ENCODE data around the gene SERPINI1. TPM values are rescaled to one million over a fixed set of nuclear protein-coding genes. Genes with fewer than 3 reads are reported as not detected.

SERPINI1 gene
- total RNA-seq, 1 donor from 2014 or later: 66.2 TPM

GRCh38 chr3:167743799-167744198 lies 8.3 kb downstream of the SERPINI1 start:
- H3K4me1 Mint-ChIP-seq (ENCODE audit: low read depth, unreplicated experiment): peaks cover 11% of the 10 kb centered on the region
- no peak for DNase-seq
- H3K4me3 Mint-ChIP-seq (ENCODE audit: unreplicated experiment): no peak overlapping the region
- H3K27me3 Mint-ChIP-seq (ENCODE audit: unreplicated experiment): no peaks in the 10 kb centered on the region
- no peak for TF ChIP-seq CTCF (IDR thresholded peaks at IDR 0.05; ENCODE audit: partially characterized antibody, unreplicated experiment)
- H3K27ac Mint-ChIP-seq (ENCODE audit: unreplicated experiment): no peak overlapping the region
- H3K9me3 Mint-ChIP-seq (ENCODE audit: unreplicated experiment): no peaks in the 10 kb centered on the region
- no peaks in the 10 kb centered on the region for H3K36me3 Mint-ChIP-seq (ENCODE audit: unreplicated experiment)

GRCh38 chr3:167749209-167749608 lies 13.7 kb downstream of the SERPINI1 start:
- DNase-seq: no peak
- TF ChIP-seq CTCF (IDR thresholded peaks at IDR 0.05; ENCODE audit: partially characterized antibody, unreplicated experiment): no peak
- Mint-ChIP-seq H3K4me1 (ENCODE audit: low read depth, unreplicated experiment) (no peaks in the 10 kb centered on the region), H3K4me3 (ENCODE audit: unreplicated experiment) (no peak overlapping the region), H3K9me3 (ENCODE audit: unreplicated experiment) (no peaks in the 10 kb centered on the region), H3K27me3 (ENCODE audit: unreplicated experiment) (no peaks in the 10 kb centered on the region), H3K27ac (ENCODE audit: unreplicated experiment) (no peak overlapping the region), H3K36me3 (ENCODE audit: unreplicated experiment) (no peaks in the 10 kb centered on the region)

GRCh38 chr3:167749728-167750127 lies 14.2 kb downstream of the SERPINI1 start:
- no peaks in the 10 kb centered on the region for H3K9me3 Mint-ChIP-seq (ENCODE audit: unreplicated experiment)
- no peak overlapping the region for H3K27ac Mint-ChIP-seq (ENCODE audit: unreplicated experiment)
- TF ChIP-seq CTCF (IDR thresholded peaks at IDR 0.05; ENCODE audit: partially characterized antibody, unreplicated experiment): no peak
- H3K4me1 Mint-ChIP-seq (ENCODE audit: low read depth, unreplicated experiment): no peaks in the 10 kb centered on the region
- H3K27me3 Mint-ChIP-seq (ENCODE audit: unreplicated experiment): no peaks in the 10 kb centered on the region
- no peak for DNase-seq
- no peaks in the 10 kb centered on the region for H3K36me3 Mint-ChIP-seq (ENCODE audit: unreplicated experiment)
- H3K4me3 Mint-ChIP-seq (ENCODE audit: unreplicated experiment): no peak overlapping the region

GRCh38 chr3:167750272-167750971 lies 14.9 kb downstream of the SERPINI1 start:
- Mint-ChIP-seq H3K4me3 (ENCODE audit: unreplicated experiment) (no peak overlapping the region), H3K27ac (ENCODE audit: unreplicated experiment) (no peak overlapping the region), H3K4me1 (ENCODE audit: low read depth, unreplicated experiment) (no peaks in the 10 kb centered on the region), H3K9me3 (ENCODE audit: unreplicated experiment) (no peaks in the 10 kb centered on the region), H3K27me3 (ENCODE audit: unreplicated experiment) (no peaks in the 10 kb centered on the region), H3K36me3 (ENCODE audit: unreplicated experiment) (no peaks in the 10 kb centered on the region)
- TF ChIP-seq CTCF (IDR thresholded peaks at IDR 0.05; ENCODE audit: partially characterized antibody, unreplicated experiment): no peak
- DNase-seq: no peak

- no peaks in the 10 kb centered on the region for H3K4me1 Mint-ChIP-seq (ENCODE audit: low read depth, unreplicated experiment)
These were observed 18.5 kb downstream of the SERPINI1 start for GRCh38 chr3:167754049-167754448.

More at GRCh38 chr3:167754049-167754448, 18.5 kb downstream of the SERPINI1 start:
- peaks cover 1% of the 10 kb centered on the region for H3K27me3 Mint-ChIP-seq (ENCODE audit: unreplicated experiment)
- H3K36me3 Mint-ChIP-seq (ENCODE audit: unreplicated experiment): no peaks in the 10 kb centered on the region
- H3K9me3 Mint-ChIP-seq (ENCODE audit: unreplicated experiment): no peaks in the 10 kb centered on the region
- H3K4me3 Mint-ChIP-seq (ENCODE audit: unreplicated experiment): no peak overlapping the region
- H3K27ac Mint-ChIP-seq (ENCODE audit: unreplicated experiment): no peak overlapping the region
- TF ChIP-seq CTCF (IDR thresholded peaks at IDR 0.05; ENCODE audit: partially characterized antibody, unreplicated experiment): no peak
- DNase-seq: no peak
